Transverse colon (tissue), 4 donors: ENCODE results near the gene SMAD6. TPM values are rescaled to one million over a fixed set of nuclear protein-coding genes. Genes with fewer than 3 reads are reported as not detected.

ENCODE experiments used
- DNase-seq: peaks from one replicate; pipeline ENCODE4 v3.0.0-alpha.2; 2019
- H3K27ac ChIP-seq, 4 donors: fragments of 200-600 bp; sonication (generic); 2 replicates each; pipeline ENCODE4 v1.5.1; 2016 to 2018; ENCODE audit warnings: inconsistent platforms in 4 of 4
- H3K27me3 ChIP-seq: fragments of 200-600 bp; sonication (generic); 2 replicates; pipeline ENCODE4 v1.5.1; 2017; ENCODE audit warnings: inconsistent platforms
- H3K36me3 ChIP-seq, 4 donors: fragments of 200-600 bp; sonication (generic); 2 replicates each; pipeline ENCODE4 v1.5.1; 2017 to 2019; ENCODE audit warnings: inconsistent platforms in 4 of 4
- H3K4me1 ChIP-seq, 4 donors: fragments of 200-600 bp; sonication (generic); 2 replicates each; pipeline ENCODE4 v1.5.1; 2017 to 2020; ENCODE audit warnings: inconsistent platforms in 4 of 4
- H3K4me3 ChIP-seq, 4 donors: fragments of 200-600 bp; sonication (generic); 1 replicate in 1 of 4; 2 replicates in 3 of 4; pipeline versions ENCODE4 v1.5.1 to v1.6.1; 2017 to 2019; ENCODE audit warnings: inconsistent platforms in 4 of 4
- H3K9me3 ChIP-seq, 2 donors: fragments of 200-600 bp; sonication (generic); 2 replicates each; pipeline ENCODE4 v1.5.1; 2017 to 2019; ENCODE audit warnings: inconsistent platforms in 2 of 2
- CTCF ChIP-seq, 5 experiments: fragments of 200-600 bp in 3 of 5; fragments of 450-650 bp in 2 of 5; sonication (generic) in 3 of 5; IDR thresholded peaks; 1 replicate in 2 of 5; 2 replicates in 3 of 5; pipeline ENCODE4 v1.5.1; 2016 to 2017; ENCODE audit warnings: antibody characterized with exemption in 5 of 5, inconsistent platforms in 3 of 5, mild to moderate bottlenecking in 2 of 5, moderate library complexity in 1 of 5
- EP300 ChIP-seq: sonication (generic); formaldehyde crosslinking; IDR thresholded peaks from one replicate; pipeline ENCODE4 v1.6.1; 2017; ENCODE audit warnings: antibody characterized with exemption, low read depth
- POLR2A ChIP-seq: fragments of 450-650 bp; IDR thresholded peaks from one replicate; pipeline ENCODE4 v1.6.1; 2016; ENCODE audit warnings: antibody characterized with exemption, mild to moderate bottlenecking, moderate library complexity
- POLR2AphosphoS5 ChIP-seq, 3 donors: sonication (generic); formaldehyde crosslinking; IDR thresholded peaks; one replicate each; pipeline ENCODE4 v1.6.1; 2016; ENCODE audit warnings: antibody characterized with exemption in 3 of 3
- WGBS, 2 donors: methylation state at CpG; one replicate each; pipeline ENCODE4 v1.1.5; 2018; ENCODE audit warnings: low coverage in 1 of 2; 5-methylcytosine and 5-hydroxymethylcytosine counted together
- in situ Hi-C, 4 donors: fragments of 200-750 bp; cut with MboI; loops; one replicate each; pipeline versions ENCODE4 v1.15.0 to v1.15.1; 2017; ENCODE audit warnings: low sequenced_read_pairs in 3 of 4, low pct_ligation_motif_present in 1 of 4, low pct_unique_long_range_greater_than_20kb in 1 of 4
- intact Hi-C: fragments of 100-400 bp; cut with DNase I; formaldehyde crosslinking; loops from one replicate; pipeline ENCODE4 v1.15.1; 2023; ENCODE audit warnings: low total_unique reads
- total RNA-seq, 4 donors: library from RNA; depleted of rRNA; stranded (reverse); fragments of >200 nt; gene quantifications; one replicate each; pipeline ENCODE4 v1.1.0, GENCODE V29; 2016

SMAD6 gene
- total RNA-seq, 4 donors from 2014 or later, result 6.7 to 214 (median 9.3) TPM

DNA sequence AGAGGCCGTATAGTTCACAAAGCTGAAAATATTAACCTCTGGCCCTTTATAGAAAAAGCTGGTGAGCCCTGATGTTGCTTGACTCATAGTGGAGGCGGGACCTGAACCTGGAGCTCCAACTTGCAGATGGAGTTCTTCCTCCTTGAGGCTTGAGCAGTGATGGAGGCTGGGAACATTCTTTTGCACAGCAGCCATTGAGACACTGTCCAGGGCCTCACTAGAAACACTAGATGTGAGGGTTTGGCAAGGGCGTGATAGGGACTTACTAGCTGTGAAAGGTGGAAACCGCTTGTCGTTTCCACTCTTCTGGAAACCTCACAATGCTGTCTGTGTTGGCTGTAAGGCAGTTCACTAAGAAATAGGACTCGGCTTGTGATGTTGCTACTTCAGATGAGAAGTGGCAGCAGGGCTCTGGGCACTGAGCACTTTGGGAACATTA is 12.5 kb downstream of the SMAD6 start:
- DNase-seq, result no peak
- Histone ChIP-seq H3K4me1 (peaks cover 12 to 45% (median 22%) of the 10 kb centered on the region in 4 donors), H3K4me3 (no peak overlapping the region), H3K27me3 (no peaks in the 10 kb centered on the region), H3K9me3 (no peaks in the 10 kb centered on the region), H3K36me3 (no peaks in the 10 kb centered on the region), H3K27ac (peak overlapping the region; percentile 44 to 69 (median 58))
- TF ChIP-seq EP300, result no peak
- no peak for TF ChIP-seq CTCF (IDR thresholded peaks at IDR 0.05)
- TF ChIP-seq POLR2AphosphoS5 (IDR thresholded peaks at IDR 0.05), result peak in 1 of 3 donors; percentile 48
- no peak for TF ChIP-seq POLR2A
- WGBS, 2 donors, result 56 to 58% methylated on average over 2 to 6 of the region's 6 CpGs
- intact Hi-C loops, result no loop called here
- in situ Hi-C loops, result no loop called here

GRCh38 chr15:66715181-66715624 is 13.2 kb downstream of the SMAD6 start:
- H3K36me3 ChIP-seq, result no peaks in the 10 kb centered on the region
- TF ChIP-seq CTCF (IDR thresholded peaks at IDR 0.05) (no peak), POLR2AphosphoS5 (IDR thresholded peaks at IDR 0.05) (no peak), EP300 (no peak), POLR2A (no peak)
- intact Hi-C loops, result loop anchor here (5.0 kb wide), 1 partner anchor 57 kb away; no protein-coding TSS in a partner anchor
- no peak overlapping the region for H3K4me3 ChIP-seq
- in situ Hi-C loops, result no loop called here
- no peaks in the 10 kb centered on the region for H3K9me3 ChIP-seq
- peaks cover 12 to 45% (median 22%) of the 10 kb centered on the region in 4 donors for H3K4me1 ChIP-seq
- 34 to 37% methylated on average over 3 to 6 of the region's 6 CpGs for WGBS, 2 donors
- DNase-seq, result no peak
- no peaks in the 10 kb centered on the region for H3K27me3 ChIP-seq
- peak overlapping the region; percentile 44 to 69 (median 58) for H3K27ac ChIP-seq

- no peak for DNase-seq
- in situ Hi-C loops (no loop called here), intact Hi-C loops (loop anchor here (5.0 kb wide), 1 partner anchor 56 kb away; no protein-coding TSS in a partner anchor)
- H3K4me1 ChIP-seq, result peaks cover 12 to 39% (median 22%) of the 10 kb centered on the region in 4 donors
- H3K27ac ChIP-seq, result peak overlapping the region in 3 of 4 donors; percentile 44 to 69 (median 62)
- H3K4me3 ChIP-seq, result no peak overlapping the region
- H3K36me3 ChIP-seq, result no peaks in the 10 kb centered on the region
- no peaks in the 10 kb centered on the region for H3K27me3 ChIP-seq
- no peaks in the 10 kb centered on the region for H3K9me3 ChIP-seq
- 72 to 74% methylated on average over 11 to 15 of the region's 15 CpGs for WGBS, 2 donors
- TF ChIP-seq POLR2AphosphoS5 (IDR thresholded peaks at IDR 0.05) (no peak), CTCF (IDR thresholded peaks at IDR 0.05) (no peak), POLR2A (no peak), EP300 (no peak)
Measured at GRCh38 chr15:66715720-66716655, 14.0 kb downstream of the SMAD6 start.

GRCh38 chr15:66716656-66717020 is 14.6 kb downstream of the SMAD6 start:
- Histone ChIP-seq H3K27me3 (no peaks in the 10 kb centered on the region), H3K9me3 (no peaks in the 10 kb centered on the region), H3K27ac (no peak overlapping the region), H3K36me3 (no peaks in the 10 kb centered on the region), H3K4me1 (peaks cover 12 to 32% (median 22%) of the 10 kb centered on the region in 4 donors), H3K4me3 (no peak overlapping the region)
- DNase-seq, result no peak
- 71 to 72% methylated on average over 3 to 4 of the region's 4 CpGs for WGBS, 2 donors
- intact Hi-C loops, result loop anchor here (5.0 kb wide), 1 partner anchor 56 kb away; no protein-coding TSS in a partner anchor
- no peak for TF ChIP-seq EP300
- TF ChIP-seq POLR2A, result no peak
- TF ChIP-seq CTCF (IDR thresholded peaks at IDR 0.05), result no peak
- no peak for TF ChIP-seq POLR2AphosphoS5 (IDR thresholded peaks at IDR 0.05)
- in situ Hi-C loops, result no loop called here
